ENCODE measurements around the gene ZRSR2.

DNA sequence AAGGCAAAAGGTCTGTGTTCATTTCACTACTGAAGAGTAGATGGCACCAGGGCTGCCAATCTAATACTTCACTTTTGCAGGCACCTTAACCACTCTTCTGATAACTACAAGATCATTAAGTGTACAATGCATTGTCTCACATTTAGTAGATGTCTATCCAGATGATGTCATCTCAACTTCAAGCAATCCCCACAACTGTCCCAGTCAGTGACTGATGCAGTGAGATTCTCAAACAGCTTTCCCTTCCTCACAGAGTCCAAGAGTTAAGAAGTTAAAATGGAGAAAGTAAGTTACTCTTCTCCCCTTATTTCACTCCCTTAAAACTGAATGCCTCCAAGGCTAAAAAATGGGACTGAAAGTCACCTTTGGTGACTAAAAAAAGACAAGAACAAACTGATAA is 53.7 kb downstream of the ZRSR2 start:
- TF ChIP-seq, protein P1, sequence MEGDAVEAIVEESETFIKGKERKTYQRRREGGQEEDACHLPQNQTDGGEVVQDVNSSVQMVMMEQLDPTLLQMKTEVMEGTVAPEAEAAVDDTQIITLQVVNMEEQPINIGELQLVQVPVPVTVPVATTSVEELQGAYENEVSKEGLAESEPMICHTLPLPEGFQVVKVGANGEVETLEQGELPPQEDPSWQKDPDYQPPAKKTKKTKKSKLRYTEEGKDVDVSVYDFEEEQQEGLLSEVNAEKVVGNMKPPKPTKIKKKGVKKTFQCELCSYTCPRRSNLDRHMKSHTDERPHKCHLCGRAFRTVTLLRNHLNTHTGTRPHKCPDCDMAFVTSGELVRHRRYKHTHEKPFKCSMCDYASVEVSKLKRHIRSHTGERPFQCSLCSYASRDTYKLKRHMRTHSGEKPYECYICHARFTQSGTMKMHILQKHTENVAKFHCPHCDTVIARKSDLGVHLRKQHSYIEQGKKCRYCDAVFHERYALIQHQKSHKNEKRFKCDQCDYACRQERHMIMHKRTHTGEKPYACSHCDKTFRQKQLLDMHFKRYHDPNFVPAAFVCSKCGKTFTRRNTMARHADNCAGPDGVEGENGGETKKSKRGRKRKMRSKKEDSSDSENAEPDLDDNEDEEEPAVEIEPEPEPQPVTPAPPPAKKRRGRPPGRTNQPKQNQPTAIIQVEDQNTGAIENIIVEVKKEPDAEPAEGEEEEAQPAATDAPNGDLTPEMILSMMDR (IDR thresholded peaks at IDR 0.05) = no peak
- TF ChIP-seq POLR2A (IDR thresholded peaks at IDR 0.05) = no peak
